C4-2B (cell line): Measurements from ENCODE around the gene PTCHD4.

Source experiments
- H3K27ac ChIP-seq: fragments of 450-650 bp; 2 replicates; pipeline ENCODE4 v1.5.1; 2017
- ZFX ChIP-seq: fragments of 450-650 bp; IDR thresholded peaks from 2 replicates; pipeline ENCODE4 v1.6.1; 2017
- TF ChIP-seq, protein P1 (sequence below): fragments of 450-650 bp; conservative IDR thresholded peaks from 2 replicates; pipeline ENCODE4 v1.5.1; 2017; ENCODE audit warnings: mild to moderate bottlenecking

The PTCHD4 gene

GRCh38 chr6:48068278-48069251 lies 42.4 kb downstream of the PTCHD4 start:
- H3K27ac ChIP-seq, result no peak overlapping the region
- TF ChIP-seq ZFX, result no peak
- TF ChIP-seq, protein P1, sequence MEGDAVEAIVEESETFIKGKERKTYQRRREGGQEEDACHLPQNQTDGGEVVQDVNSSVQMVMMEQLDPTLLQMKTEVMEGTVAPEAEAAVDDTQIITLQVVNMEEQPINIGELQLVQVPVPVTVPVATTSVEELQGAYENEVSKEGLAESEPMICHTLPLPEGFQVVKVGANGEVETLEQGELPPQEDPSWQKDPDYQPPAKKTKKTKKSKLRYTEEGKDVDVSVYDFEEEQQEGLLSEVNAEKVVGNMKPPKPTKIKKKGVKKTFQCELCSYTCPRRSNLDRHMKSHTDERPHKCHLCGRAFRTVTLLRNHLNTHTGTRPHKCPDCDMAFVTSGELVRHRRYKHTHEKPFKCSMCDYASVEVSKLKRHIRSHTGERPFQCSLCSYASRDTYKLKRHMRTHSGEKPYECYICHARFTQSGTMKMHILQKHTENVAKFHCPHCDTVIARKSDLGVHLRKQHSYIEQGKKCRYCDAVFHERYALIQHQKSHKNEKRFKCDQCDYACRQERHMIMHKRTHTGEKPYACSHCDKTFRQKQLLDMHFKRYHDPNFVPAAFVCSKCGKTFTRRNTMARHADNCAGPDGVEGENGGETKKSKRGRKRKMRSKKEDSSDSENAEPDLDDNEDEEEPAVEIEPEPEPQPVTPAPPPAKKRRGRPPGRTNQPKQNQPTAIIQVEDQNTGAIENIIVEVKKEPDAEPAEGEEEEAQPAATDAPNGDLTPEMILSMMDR, result no peak

- H3K27ac ChIP-seq, result no peak overlapping the region
- TF ChIP-seq, protein P1, result no peak
- TF ChIP-seq ZFX, result no peak
Observed at GRCh38 chr6:48067886-48068277, 43.1 kb downstream of the PTCHD4 start.

DNA sequence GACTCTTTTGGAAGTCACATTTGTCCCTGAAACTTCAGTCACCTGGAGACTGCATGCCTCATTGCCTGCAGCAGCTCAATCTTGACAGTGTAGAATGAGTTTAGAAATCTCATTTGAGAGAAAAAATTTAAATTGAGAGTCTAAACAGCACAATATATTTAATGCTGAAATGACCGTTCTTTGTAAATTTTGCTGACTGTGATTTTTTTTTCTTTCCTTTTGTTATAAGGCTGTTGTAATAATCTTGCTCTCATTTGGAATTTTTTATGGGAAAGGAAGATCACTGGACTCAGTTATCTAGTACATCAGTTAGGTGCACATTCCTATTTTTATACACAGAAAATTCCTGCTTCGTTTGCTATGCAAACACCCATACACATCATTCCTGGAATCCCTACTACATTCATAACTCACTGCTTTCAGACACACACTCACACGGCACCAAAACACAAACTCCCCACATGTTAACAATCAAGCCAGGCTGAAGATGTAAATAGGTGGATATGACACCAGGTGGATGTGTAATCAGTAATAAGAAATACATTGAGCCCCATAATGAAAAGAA lies 43.8 kb downstream of the PTCHD4 start:
- no peak overlapping the region for H3K27ac ChIP-seq
- TF ChIP-seq, protein P1, result no peak
- no peak for TF ChIP-seq ZFX

- TF ChIP-seq, protein P1, result no peak
- TF ChIP-seq ZFX, result no peak
- H3K27ac ChIP-seq, result no peak overlapping the region
Observed at GRCh38 chr6:48061265-48061990, 49.6 kb downstream of the PTCHD4 start.
